ENCODE results near the gene CYP27A1.

The CYP27A1 gene

DNA sequence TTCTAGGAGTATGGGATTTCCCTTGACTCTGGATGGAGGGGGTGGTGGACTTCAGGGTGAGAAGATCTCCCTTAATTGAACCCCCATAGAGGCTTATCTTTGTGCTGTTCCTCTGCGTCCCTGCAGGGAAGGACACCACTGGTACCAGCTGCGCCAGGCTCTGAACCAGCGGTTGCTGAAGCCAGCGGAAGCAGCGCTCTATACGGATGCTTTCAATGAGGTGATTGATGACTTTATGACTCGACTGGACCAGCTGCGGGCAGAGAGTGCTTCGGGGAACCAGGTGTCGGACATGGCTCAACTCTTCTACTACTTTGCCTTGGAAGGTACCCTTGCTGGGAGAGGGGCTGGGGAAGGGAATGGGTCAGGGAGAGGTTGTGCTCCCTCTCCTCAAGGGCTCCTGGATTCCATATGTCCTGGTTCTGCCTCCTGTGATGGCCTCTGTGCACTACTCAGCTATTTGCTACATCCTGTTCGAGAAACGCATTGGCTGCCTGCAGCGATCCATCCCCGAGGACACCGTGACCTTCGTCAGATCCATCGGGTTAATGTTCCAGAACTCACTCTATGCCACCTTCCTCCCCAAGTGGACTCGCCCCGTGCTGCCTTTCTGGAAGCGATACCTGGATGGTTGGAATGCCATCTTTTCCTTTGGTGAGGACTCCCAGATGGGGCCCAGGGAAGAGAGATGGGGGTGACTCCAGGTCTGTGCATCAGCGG, 30.3 kb downstream of the CYP27A1 start:
- DNase-seq = no peak

GRCh38 chr2:218812861-218813260, 30.9 kb downstream of the CYP27A1 start:
- no peak for DNase-seq

GRCh38 chr2:218813771-218814460, 32.0 kb downstream of the CYP27A1 start:
- DNase-seq = no peak

DNA sequence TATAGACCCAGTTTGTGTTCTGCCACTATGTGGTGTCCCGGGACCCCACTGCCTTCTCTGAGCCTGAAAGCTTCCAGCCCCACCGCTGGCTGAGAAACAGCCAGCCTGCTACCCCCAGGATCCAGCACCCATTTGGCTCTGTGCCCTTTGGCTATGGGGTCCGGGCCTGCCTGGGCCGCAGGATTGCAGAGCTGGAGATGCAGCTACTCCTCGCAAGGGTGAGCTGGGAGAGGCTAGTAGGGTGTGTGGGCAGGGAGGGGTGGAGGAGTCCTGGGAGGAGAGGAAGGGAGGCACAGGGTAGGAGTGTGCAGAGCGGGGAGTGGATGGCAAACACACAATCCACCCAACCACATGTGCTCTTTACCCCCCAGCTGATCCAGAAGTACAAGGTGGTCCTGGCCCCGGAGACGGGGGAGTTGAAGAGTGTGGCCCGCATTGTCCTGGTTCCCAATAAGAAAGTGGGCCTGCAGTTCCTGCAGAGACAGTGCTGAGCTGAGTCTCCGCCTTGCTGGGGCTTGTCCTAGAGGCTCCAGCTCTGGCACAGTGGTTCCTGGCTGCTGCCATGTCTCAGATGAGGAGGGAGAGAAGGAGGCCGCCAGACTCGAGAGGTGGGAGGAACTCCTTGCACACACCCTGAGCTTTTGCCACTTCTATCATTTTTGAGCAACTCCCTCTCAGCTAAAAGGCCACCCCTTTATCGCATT, 32.7 kb downstream of the CYP27A1 start:
- no peak for DNase-seq

DNA sequence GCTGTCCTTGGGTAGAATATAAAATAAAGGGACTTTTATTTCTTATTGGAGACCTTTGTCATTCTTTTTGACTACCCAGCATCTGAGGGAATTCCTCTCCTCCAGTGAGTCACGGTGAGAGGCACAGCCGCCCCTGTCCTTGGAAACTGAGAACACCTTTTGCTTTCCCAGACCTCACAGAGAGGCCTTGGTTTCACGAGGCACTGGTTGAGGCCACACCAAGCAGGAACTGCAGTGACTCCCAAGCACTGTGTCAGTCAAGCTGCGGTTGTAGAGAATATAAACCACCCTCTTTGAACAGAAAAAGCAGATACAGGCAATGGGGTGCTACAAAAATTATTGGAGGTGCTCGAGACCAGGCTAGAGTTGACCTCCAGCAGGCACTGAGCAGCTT, 33.3 kb downstream of the CYP27A1 start:
- no peak for DNase-seq

DNA sequence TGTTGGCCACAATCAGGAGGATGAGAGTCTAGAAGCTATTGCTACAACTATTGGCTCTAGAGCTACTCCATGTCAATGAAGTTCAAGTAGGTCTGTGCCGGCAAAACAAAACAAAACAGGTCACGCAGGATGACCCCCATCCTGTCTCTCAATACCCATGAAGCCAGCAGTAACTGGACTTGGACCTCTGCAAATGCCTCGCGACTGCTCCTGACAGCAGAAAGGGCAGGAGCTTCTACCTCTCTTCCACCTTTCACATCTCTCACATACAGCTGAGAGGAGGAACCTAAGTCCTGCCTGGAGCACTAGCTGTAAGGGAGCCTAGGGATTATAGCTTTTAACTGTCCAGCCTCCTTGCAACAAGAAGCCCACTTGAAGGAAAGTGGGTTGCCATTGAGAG, 33.7 kb downstream of the CYP27A1 start:
- DNase-seq = no peak

GRCh38 chr2:218816561-218817011, 34.6 kb downstream of the CYP27A1 start:
- no peak for DNase-seq

- no peak for DNase-seq
Measured at GRCh38 chr2:218819093-218819492, 37.1 kb downstream of the CYP27A1 start.

DNA sequence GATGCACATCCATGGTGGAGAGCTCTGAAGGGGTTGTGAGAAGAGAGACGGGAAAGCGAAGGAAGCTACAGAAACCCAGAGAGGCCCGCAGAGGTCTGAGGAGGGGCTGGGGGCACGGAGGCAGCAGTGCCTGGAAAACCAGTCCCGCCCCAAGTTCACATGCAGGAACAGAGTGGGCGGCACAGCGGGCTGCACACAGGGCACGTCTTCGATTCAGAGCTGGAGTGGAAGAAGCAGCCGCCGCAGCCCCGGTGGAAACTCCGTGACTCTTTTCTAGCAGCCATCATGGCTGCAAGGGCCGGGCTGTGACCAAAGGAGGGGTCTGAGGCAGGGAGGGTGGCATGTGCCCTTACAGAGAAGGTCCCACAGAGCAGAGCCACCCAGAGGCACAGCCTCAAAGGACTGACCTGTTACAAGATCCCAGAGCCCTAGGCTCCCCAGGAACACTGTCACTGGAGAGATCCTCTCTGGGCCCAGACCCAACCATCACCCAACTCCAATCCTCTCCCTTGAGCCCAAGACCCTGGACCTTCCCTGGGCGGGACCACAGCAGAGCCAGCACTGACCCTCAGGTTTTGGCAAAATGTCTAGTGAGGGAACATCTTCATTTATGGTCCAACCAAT, 38.9 kb downstream of the CYP27A1 start:
- DNase-seq = no peak

GRCh38 chr2:218821605-218822211, 39.8 kb downstream of the CYP27A1 start:
- DNase-seq = no peak

DNA sequence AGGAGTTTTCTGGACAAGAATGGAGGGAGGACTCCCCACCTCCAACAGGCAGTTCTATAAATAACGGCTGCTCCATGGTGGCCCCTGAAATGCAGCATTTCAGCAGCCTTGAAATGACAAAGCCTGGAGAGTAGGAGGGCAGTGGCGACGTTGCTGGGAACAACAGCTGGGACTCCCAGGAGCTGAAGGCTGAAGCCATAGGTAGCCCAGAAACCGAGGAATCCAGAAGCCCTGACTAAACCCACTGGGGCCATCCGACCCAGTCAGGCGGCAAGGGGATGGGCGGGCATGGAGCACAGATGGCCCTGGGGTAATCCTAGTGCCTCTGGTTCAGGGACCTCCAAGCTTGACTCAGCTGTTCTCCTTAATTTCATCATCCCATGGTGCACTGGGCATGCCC, 40.7 kb downstream of the CYP27A1 start:
- no peak for DNase-seq

DNA sequence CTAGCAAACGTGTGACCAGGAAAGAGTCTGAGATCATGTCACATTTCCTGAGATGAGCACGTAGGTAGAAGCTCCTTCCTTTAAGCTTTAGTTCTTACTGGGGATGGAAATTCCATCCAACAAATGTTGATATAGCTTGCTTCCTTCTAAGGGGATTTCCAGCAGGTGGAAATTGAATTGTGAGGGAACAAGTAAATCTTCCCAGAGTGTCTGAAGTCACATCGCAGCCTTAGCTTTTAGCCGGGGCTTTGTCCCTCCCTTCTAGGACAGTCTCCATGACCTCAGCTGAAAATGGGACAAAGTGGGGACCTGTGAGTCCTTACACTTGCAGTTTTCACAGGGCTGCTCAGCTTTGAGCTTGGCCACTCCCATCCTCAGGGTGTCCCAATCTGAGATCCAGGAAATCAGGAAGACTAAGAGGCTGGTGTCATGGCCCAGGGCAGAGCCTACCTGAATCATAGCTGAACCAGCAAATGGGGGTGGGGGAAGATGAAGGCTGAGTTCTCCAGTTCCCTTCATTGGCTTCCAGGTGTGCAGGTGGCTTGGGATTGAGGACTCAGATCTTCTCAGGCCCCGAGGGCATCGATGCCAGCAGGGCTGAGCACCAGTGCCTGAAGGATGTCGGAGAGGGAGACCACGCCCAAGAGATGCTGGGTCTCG, 41.4 kb downstream of the CYP27A1 start:
- no peak for DNase-seq

GRCh38 chr2:218824004-218824403, 42.1 kb downstream of the CYP27A1 start:
- no peak for DNase-seq

- DNase-seq = no peak
Measured at GRCh38 chr2:218826791-218827190, 44.8 kb downstream of the CYP27A1 start.

DNA sequence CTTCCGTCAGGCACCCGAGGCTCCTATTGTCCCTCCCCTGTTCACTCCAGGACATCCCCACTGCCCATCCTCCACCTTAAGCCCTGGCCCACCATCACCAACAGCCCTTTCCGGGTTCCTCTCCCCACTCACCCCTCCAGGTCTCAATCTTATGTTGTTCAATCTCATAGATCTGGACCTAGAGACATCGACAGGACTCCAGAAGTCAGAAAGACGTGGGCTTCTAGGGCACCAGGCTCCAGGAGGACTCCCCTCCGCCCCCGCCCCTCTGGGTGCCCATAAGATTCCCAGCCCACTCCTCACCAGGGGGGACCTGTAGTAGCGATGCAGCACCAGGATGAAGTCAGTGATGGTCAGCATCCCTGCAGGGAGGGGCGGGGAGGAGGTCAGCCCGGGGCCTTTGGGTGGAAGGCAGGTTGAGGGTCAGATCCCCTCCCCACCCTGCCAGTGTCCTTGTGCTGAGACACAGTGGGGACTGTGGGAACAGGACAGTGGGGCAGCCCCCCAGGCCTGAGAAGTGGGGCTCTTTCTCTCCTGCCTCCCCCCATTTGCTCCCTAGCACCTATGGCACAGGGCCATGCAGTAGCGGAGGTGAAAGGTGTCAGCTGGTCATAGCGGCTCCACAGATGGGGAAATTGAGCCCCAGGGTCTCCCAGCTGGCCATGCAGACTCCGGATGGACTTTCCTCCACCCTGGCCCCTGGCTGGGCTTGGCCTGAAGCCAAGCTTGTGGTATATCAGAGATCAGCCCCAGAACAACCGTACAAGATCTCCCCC, 45.9 kb downstream of the CYP27A1 start:
- DNase-seq = no peak

GRCh38 chr2:218828477-218828778, 46.5 kb downstream of the CYP27A1 start:
- DNase-seq = no peak

- no peak for DNase-seq
Measured at GRCh38 chr2:218829868-218830451, 48.0 kb downstream of the CYP27A1 start.

- no peak for DNase-seq
Measured at GRCh38 chr2:218830526-218831306, 48.8 kb downstream of the CYP27A1 start.

GRCh38 chr2:218831378-218831990, 49.5 kb downstream of the CYP27A1 start, which contains the start of gene PRKAG3:
Gene PRKAG3, minus strand, starts transcription at chr2:218831803.
- no peak for DNase-seq

DNA sequence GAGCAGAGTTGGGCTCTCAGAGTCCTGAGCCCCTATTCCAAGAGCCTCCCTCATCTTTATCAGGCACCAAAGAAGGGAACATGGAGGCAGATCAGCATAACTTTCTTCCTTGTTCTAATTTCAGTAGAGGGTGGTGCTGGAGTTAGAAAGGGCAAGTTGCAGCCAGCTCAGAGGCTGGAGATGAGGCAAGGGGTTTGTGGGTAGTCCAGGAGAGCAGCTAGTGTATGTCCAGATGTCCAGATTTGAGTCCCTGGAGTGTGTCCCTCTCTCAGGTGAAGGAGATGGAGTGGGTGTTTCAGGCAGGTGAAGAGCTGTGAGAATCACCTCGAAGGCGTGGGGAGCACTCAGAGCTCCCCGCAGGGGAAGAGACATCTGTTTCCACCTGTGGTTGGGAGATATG, 50.1 kb downstream of the CYP27A1 start:
- no peak for DNase-seq

All from NCI-H2081 treated with DMSO at 0.1 percent for 48 hours (cell line).